ENCODE measurements around the gene POLD4.
A peak's percentile ranks its signal among the peaks of the same experiment; 100 is the strongest.

The POLD4 gene

DNA sequence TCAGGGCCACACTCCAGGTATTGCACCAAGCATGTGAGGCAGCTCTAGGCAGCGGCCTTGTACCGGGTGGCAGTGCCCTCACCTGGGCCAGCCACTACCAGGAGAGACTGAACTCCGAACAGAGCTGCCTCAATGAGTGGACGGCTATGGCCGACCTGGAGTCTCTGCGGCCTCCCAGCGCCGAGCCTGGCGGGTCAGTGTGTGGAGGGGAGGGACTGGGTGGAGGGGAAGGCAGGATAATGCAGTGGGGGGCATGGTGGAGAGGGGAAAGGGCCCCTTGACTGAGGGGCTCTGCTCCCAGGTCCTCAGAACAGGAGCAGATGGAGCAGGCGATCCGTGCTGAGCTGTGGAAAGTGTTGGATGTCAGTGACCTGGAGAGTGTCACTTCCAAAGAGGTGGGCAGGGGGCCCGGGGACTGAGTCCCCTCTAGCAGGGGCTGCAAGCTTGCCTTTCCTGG is 45.8 kb downstream of the POLD4 start:
- FAIRE-seq (no peak), DNase-seq (ENCODE audit: insufficient read length, low spot score) (no peak)
- TF ChIP-seq, protein P1, sequence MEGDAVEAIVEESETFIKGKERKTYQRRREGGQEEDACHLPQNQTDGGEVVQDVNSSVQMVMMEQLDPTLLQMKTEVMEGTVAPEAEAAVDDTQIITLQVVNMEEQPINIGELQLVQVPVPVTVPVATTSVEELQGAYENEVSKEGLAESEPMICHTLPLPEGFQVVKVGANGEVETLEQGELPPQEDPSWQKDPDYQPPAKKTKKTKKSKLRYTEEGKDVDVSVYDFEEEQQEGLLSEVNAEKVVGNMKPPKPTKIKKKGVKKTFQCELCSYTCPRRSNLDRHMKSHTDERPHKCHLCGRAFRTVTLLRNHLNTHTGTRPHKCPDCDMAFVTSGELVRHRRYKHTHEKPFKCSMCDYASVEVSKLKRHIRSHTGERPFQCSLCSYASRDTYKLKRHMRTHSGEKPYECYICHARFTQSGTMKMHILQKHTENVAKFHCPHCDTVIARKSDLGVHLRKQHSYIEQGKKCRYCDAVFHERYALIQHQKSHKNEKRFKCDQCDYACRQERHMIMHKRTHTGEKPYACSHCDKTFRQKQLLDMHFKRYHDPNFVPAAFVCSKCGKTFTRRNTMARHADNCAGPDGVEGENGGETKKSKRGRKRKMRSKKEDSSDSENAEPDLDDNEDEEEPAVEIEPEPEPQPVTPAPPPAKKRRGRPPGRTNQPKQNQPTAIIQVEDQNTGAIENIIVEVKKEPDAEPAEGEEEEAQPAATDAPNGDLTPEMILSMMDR (IDR thresholded peaks at IDR 0.05; ENCODE audit: insufficient read depth, missing control alignments): no peak

DNA sequence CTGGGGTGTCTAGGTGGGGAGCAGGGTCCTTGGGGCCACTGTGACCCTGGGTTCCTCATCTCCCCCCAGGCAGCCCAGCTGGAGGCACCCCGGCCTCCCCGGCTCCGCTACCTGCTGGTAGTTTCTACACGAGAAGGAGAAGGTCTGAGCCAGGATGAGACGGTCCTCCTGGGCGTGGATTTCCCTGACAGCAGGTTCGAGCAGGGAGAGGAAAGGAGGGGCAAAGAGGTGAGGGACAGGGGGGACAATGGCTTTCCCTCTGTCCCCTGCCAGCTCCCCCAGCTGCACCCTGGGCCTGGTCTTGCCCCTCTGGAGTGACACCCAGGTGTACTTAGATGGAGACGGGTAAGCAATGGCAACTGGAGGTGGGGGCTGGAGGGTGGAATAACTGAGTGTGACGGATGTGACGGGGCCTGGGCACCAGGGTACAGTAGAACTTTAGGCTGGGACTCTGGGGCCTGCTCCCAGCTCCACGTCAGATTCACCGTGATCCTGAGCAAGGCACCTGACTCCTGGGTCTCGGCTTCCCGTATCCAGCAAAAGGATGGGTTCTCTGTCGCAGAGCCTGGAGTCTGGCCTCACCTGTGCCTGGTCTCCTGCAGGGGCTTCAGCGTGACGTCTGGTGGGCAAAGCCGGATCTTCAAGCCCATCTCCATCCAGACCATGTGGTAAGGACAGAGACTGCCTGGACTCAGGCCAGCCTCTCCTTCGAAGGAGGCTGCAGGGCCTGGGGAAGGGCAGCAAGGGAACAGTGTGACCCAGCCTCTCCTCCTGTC is 46.4 kb downstream of the POLD4 start:
- TF ChIP-seq, protein P1 (IDR thresholded peaks at IDR 0.05; ENCODE audit: insufficient read depth, missing control alignments): no peak
- no peak for FAIRE-seq

DNA sequence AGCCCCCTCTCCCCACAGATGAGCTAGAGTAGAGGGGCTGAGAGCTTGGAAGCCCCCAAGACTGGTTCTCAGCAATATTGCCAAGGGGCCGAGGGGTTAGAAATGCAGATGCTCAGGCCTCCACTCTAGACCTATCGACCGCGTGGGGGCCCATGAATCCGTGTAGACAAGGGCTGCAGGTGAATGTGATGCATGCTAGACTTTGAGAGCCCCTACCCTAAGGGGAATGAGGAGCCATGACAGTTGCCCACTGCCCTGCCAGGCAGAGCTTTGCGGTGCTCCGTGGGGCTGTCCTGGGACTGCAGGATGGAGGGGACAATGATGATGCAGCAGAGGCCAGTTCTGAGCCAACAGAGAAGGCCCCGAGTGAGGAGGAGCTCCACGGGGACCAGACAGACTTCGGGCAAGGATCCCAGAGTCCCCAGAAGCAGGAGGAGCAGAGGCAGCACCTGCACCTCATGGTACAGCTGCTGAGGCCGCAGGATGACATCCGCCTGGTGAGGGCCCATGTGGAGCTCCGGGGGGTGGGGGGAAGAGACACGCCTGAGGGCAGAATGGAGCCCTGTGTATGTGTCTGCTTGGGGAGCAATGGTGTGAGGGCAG is 48.7 kb downstream of the POLD4 start:
- TF ChIP-seq, protein P1 (IDR thresholded peaks at IDR 0.05; ENCODE audit: insufficient read depth, missing control alignments): no peak
- DNase-seq (ENCODE audit: insufficient read length, low spot score) (no peak), FAIRE-seq (no peak)

More for the DNA sequence above, 46.4 kb downstream of the POLD4 start:
- no peak for DNase-seq (ENCODE audit: insufficient read length, low spot score)

DNA sequence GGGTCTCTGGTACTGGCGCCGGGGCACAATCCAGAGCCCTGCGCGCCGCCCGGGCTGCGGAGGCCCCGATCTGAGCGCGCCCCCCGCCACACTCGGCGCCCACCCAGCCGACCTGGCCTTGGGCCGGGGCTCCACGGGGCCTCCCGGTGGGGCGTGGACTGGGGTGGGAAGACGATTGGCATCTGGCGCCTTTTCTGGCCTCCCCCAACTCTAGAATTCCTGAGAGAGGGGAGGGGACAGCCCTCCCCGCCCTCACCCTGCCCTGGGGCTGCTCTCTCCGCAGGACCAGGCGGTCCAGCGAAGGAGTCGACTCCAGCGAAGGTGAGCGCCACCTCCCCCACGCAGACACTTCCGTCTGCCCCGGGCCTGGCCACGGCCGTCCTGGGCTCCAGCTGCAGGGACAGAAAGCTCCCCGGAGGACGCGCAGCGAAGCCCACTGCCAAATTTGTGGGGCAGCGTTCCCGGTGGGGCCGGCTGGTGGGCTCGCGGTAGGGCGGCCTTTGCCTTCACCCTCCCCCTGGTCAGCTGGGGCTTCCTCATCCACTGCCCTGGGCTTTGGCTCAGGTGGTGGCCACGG is 49.4 kb downstream of the POLD4 start:
- TF ChIP-seq, protein P1 (IDR thresholded peaks at IDR 0.05; ENCODE audit: insufficient read depth, missing control alignments): no peak
- FAIRE-seq: no peak
- no peak for DNase-seq (ENCODE audit: insufficient read length, low spot score)

DNA sequence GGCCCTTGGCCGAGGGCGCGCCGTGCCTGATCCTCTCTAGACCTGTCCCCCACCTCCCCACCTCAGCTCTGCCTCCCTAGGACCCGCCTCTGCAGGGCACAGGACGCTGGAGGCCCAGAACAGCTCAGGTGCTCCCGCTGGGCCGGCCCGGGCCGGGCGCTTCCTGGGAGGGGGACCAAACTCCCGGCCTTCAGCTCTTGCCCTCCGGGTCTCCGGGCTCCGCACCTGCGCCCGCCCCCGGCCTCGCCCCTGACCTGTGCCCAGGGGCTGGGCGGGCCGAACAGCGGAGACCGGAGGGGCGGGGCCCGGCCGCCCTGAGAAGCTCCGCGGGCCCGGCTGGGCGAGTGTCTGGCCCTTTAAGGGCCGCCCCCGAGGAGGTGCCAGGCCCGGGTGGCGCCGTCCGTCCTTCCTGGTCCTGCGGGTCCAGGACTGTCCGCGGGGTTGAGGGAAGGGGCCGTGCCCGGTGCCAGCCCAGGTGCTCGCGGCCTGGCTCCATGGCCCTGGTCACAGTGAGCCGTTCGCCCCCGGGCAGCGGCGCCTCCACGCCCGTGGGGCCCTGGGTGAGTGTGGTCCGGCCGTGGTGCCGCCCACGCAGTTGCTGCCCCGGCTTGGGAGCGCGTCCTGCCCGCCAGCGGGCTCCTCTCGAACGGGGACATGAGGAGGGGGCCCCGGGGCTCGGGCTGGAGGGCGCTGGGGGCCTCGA is 50.1 kb downstream of the POLD4 start, which contains the start of gene SSH3:
TSS of gene SSH3 (plus strand) at position 399 of the 703 bp plus-strand sequence. CDS start at position 495, 96 bp downstream.
- TF ChIP-seq, protein P1 (IDR thresholded peaks at IDR 0.05; ENCODE audit: insufficient read depth, missing control alignments): no peak
- DNase-seq (ENCODE audit: insufficient read length, low spot score): peak; percentile 46
- FAIRE-seq: no peak

DNA sequence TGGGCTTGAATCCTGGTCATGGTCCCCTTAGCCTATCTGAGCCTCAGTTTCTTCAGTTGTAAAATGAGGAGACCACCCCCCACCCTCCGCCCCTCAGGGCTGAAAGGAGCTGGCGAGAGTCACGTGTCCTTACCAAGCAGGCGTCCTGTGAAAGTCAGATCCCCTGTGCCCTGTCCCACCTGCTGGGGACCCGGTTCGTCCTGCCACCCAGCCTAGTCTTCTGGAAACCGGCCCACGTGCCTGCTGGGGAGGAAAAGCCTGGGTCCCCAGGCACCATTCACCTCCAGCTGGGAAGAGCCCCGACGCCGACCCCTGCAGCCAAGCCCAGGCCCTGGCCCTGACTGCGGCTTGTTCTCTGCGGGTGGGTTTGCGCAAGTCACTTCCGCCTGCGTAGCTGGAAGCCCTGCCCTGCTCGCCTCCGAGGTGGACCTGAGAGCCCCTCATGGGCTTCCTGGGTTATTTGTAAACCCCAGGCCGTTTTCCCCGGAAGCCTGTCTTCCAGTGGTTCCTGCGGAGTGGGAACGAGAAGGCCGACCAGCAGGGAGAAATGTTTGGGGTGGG is 50.7 kb downstream of the POLD4 start:
- FAIRE-seq: no peak
- no peak for DNase-seq (ENCODE audit: insufficient read length, low spot score)
- TF ChIP-seq, protein P1 (IDR thresholded peaks at IDR 0.05; ENCODE audit: insufficient read depth, missing control alignments): no peak

Data from D721Med (cell line).